Activated naive CD4-positive, alpha-beta T cell treated with anti-CD3 and anti-CD28 coated beads for 36 hours (primary cell): ENCODE measurements around the gene OTOP2. TPM values are rescaled to one million over a fixed set of nuclear protein-coding genes. Genes with fewer than 3 reads are reported as not detected.
"Not testable (repeated sequence)": the region's sequence is repeated elsewhere in the genome, so short reads cannot be mapped to it uniquely, and the experiment has no call there.

Source experiments
- CTCF ChIA-PET: fragments of 350-600 bp; sonication (Branson Sonifier 250); formaldehyde crosslinking; loops from one replicate; lab custom pipeline; 2021; ENCODE audit warnings: antibody characterized with exemption; lab: Charles Lee
- DNase-seq: peaks from one replicate; pipeline ENCODE4 v3.0.0-alpha.2; 2020
- H3K27ac Mint-ChIP-seq: one replicate; pipeline ENCODE4 v1.8.0; 2021; ENCODE audit warnings: mild to moderate bottlenecking, mixed read lengths
- H3K27me3 Mint-ChIP-seq: one replicate; pipeline ENCODE4 v1.8.0; 2021; ENCODE audit warnings: low read depth, mixed read lengths
- H3K36me3 Mint-ChIP-seq: one replicate; pipeline ENCODE4 v1.8.0; 2021; ENCODE audit warnings: low read depth, mixed read lengths
- H3K4me1 Mint-ChIP-seq: one replicate; pipeline ENCODE4 v1.8.0; 2021; ENCODE audit warnings: low read depth, mixed read lengths
- H3K4me3 Mint-ChIP-seq: one replicate; pipeline ENCODE4 v1.8.0; 2021; ENCODE audit warnings: mild to moderate bottlenecking, moderate library complexity, mixed read lengths
- H3K9me3 Mint-ChIP-seq: one replicate; pipeline ENCODE4 v1.8.0; 2021; ENCODE audit warnings: mixed read lengths
- intact Hi-C: fragments of 100-400 bp; cut with micrococcal nuclease; formaldehyde crosslinking; loops from one replicate; pipeline ENCODE4 v1.15.1; 2023
- total RNA-seq, 2 experiments: library from RNA; stranded (reverse); gene quantifications; one replicate each; pipeline ENCODE4 v1.2.3, GENCODE V29; 2021

The OTOP2 gene
- total RNA-seq, 2 experiments from 2014 or later = not detected

DNA sequence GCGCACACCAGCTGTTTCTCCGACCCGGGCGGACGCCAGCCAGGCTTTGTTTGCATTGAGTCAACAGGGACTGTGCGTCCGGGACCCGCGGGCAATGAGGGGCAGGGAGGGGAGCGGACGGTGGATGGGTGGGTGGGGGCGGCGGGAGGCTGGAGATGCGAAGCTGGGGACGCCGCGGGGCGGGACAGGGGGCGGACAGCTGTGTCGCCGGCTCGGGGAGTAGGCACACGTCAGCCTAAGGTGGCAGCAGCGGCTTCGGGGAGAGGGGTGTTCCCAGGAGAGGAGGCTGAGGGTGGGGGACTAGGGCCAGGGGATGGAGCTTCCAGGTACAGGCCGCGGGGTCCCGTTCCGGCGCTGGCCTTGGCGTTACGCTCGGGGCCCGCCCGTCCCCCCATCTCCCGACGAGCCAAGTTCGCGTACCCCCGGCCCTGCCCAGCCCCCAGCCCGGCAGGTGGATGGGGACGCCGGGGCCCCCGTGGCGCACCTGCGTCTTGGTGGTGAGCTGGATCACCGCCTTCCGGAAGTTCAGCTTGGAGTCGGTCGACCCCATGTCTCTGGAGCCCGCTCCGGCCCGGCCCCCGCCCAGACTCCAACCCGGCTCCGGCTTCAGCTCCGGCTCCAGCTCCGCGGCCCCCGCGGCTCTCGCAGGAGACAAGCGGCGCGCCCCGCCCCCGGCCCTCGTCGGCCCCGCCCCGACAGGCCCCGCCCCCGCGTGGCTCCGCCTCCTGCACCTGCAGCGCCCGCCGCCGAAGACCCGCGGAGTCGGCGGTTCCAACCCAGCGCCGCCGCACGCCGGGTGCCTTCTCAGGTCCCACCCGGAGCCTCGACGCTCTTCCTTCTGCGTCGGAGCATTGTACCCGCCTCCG, 48.3 kb downstream of the OTOP2 start, which contains the start of gene HID1:
Gene HID1 (minus strand): TSS at position 653 of the 866 bp plus-strand sequence. CDS start 103 bp downstream, at position 550.
- Mint-ChIP-seq H3K27ac (no peak within 1 kb of the TSS), H3K27me3 (peaks cover 6% of the 10 kb centered on the region), H3K36me3 (no peaks in the 10 kb centered on the region), H3K4me3 (peak within 1 kb of the TSS; percentile 72), H3K9me3 (no peaks in the 10 kb centered on the region), H3K4me1 (peaks cover 9% of the 10 kb centered on the region)
- DNase-seq = peak; percentile 70
- CTCF ChIA-PET = interaction anchor here (0.9 to 6.6 kb wide), 4 partner anchors 10 to 229 kb away, joined by 3 to 68 read pairs (median 10); no protein-coding TSS in a partner anchor
- intact Hi-C loops = loop anchor here (1.0 kb wide), 1 partner anchor 10 kb away; no protein-coding TSS in a partner anchor

DNA sequence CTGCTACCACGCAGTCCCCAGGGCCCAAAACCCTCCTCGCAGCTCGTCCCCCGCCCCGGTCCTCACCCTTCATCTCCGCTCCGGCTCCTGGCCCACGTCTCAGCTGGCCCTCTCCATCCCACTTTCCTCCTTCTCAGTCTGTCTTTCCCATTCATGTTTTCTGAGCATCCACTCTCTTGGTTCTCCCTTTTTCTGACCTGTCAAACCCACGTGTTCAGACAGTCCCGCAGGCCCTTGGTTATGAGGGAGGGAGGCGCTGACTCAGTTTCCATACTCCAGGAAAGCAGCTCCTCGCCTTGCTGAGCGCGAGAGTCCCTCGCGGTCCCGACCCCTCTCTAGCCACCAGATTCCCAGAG, 48.9 kb downstream of the OTOP2 start:
- Mint-ChIP-seq H3K9me3 (no peaks in the 10 kb centered on the region), H3K27ac (no peak overlapping the region), H3K4me3 (peak overlapping the region; percentile 72), H3K4me1 (peaks cover 9% of the 10 kb centered on the region), H3K27me3 (peaks cover 6% of the 10 kb centered on the region), H3K36me3 (no peaks in the 10 kb centered on the region)
- CTCF ChIA-PET = interaction anchor here (0.9 to 6.6 kb wide), 4 partner anchors 11 to 229 kb away, joined by 3 to 68 read pairs (median 10); partner anchors contain the start of gene MRPL58
- intact Hi-C loops = loop anchor here (1.0 kb wide), 1 partner anchor 9 kb away; no protein-coding TSS in a partner anchor
- no peak for DNase-seq

DNA sequence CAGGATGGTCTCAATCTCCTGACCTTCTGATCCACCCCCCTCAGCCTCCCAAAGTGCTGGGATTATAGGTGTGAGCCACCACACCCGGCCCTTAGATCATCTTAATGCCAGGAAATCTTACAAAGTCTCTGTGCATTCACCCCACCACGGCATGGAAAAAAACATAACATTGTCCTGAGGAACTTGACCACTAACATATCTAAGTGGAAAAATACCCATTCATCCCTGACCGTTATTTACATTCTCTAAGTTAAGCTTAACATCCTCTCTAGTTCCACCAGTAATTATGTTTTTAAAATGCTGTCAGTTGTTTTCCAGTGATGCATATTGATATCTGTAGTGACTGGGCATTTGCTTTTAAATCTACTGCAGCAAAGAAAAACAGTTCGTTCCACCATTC, 51.9 kb downstream of the OTOP2 start:
- Mint-ChIP-seq H3K4me3 (no peak overlapping the region), H3K27me3 (peaks cover 6% of the 10 kb centered on the region), H3K4me1 (peaks cover 9% of the 10 kb centered on the region), H3K36me3 (no peaks in the 10 kb centered on the region), H3K27ac (no peak overlapping the region), H3K9me3 (no peaks in the 10 kb centered on the region)
- CTCF ChIA-PET = interaction anchor here (1.8 kb wide), 1 partner anchor 14 kb away, joined by 8 read pairs; no protein-coding TSS in a partner anchor
- no peak for DNase-seq
- intact Hi-C loops = no loop called here

DNA sequence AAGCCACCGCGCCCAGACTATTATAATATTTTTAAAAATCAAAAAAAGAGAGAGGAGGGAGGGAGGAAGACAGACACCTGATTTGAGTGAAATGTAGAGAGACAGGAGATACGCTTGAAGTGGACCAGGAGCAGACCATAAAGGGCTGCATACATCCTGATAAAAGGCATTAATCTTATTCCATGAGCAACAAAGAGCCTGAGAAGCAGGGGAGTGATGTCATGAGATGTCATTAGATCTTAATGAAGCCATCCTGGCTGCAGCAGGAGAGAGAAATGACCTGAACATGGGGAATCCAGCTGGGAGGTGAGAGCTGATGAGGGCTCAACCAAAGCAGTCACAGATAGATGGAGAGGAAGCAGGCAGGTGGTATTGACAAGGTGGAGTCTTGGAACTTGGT, 53.7 kb downstream of the OTOP2 start:
- intact Hi-C loops = no loop called here
- CTCF ChIA-PET = no interaction called here

DNA sequence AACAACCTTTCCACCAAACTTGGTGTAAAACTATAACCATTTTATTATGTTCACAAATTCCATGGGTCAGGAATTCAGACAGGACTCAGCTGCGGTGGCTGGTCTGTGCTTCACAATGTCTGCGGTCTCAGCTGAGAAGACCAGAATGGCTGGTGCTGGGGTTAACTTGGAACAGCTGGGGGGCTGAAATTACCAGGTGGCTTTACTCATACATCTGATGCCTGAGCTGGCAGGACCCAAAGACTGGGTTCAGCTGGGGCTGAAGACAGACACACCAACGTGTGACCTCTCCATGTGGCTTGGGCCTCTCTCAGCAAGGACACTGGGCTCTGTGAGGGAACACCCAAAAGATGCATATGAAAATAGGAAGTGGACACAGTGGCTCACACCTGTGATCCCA, 54.2 kb downstream of the OTOP2 start:
- Mint-ChIP-seq H3K27ac (no peak overlapping the region), H3K9me3 (no peaks in the 10 kb centered on the region), H3K4me1 (peaks cover 8% of the 10 kb centered on the region), H3K4me3 (no peak overlapping the region), H3K27me3 (peaks cover under 1% of the 10 kb centered on the region), H3K36me3 (no peaks in the 10 kb centered on the region)
- CTCF ChIA-PET = interaction anchor here (0.7 kb wide), 1 partner anchor 12 kb away, joined by 5 read pairs; no protein-coding TSS in a partner anchor
- no peak for DNase-seq
- intact Hi-C loops = no loop called here

More for the DNA sequence above, 53.7 kb downstream of the OTOP2 start:
- H3K4me1 Mint-ChIP-seq = peaks cover 12% of the 10 kb centered on the region
- H3K27me3 Mint-ChIP-seq = peaks cover 5% of the 10 kb centered on the region
- no peak for DNase-seq
- H3K9me3 Mint-ChIP-seq = no peaks in the 10 kb centered on the region
- H3K27ac Mint-ChIP-seq = no peak overlapping the region
- no peaks in the 10 kb centered on the region for H3K36me3 Mint-ChIP-seq
- H3K4me3 Mint-ChIP-seq = no peak overlapping the region

DNA sequence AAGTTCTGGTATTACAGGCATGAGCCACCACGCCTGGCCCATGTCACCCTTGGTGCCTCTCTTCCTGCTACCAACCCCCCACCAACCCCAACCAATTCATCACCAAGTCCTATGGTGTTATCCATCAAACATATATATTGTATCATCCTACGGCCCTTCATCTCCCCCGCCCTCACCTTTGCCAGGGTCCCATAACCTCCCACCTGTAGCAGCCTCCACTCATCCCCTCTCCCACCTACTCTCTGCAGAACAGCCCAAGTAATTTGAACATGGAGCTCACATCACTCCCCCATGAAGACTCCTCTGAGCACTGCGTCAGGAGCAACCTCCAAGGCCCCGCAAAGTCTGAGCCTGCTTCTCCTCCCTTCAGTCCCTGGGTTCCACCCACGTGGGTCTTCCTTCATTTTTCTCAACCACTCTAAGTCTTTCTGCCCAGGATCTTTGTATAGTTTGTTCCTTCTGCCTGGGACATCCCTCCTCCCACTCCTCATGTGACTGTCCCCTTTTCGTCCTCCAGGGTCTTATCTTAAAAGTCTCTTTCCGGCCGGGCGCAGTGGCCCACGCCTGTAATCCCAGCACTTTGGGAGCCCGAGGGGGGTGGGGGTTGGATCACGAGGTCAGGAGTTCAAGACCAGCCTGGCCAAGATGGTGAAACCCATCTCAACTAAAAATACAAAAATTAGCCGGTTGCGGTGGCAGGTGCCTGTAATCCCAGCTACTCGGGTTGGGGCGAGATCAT, 55.5 kb downstream of the OTOP2 start:
- CTCF ChIA-PET = interaction anchor here (0.7 to 1.2 kb wide), 3 partner anchors 13 to 153 kb away, joined by 3 to 4 read pairs (median 3); no protein-coding TSS in a partner anchor
- DNase-seq = no peak

DNA sequence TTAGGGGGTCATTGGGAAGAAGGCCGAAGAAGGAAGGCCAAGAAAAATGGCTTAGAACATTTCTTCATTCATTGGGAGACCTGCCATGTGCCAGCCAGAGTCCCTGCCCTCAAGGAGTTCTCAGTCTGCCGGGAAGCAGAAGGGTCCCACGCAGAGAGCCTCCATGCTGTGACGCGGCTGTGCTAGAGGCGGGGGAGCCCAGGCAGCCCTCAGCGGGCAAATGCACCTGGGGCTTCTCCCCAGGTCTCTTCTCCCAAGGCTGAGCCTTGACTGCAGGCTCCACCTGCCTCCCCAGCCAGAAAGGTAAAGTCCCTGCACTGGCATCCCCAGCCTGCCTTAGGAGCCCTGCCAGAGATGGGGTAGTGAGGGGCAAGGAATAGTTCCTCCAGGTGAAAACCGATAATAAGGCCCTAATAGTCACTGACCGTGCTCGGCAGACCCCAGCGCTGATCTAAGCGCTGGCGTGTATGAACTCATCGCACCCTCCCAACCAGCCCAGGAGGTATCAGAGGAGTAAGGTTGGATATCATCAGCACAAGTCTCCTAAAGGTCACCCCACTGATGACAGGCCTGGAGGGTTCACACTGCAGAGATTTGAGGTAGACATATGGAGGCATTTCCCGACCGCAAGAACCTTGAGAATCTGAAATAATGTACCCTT, 57.4 kb downstream of the OTOP2 start:
- intact Hi-C loops = loop anchor here (5.0 to 10.0 kb wide), 2 partner anchors 131 to 423 kb away; partner anchors contain the start of gene GRB2
- Mint-ChIP-seq H3K36me3 (no peaks in the 10 kb centered on the region), H3K9me3 (no peaks in the 10 kb centered on the region), H3K27me3 (no peaks in the 10 kb centered on the region), H3K4me3 (peak overlapping the region; percentile 89), H3K4me1 (peaks cover 8% of the 10 kb centered on the region), H3K27ac (peak overlapping the region; percentile 54)
- DNase-seq = no peak
- CTCF ChIA-PET = interaction anchor here (0.6 kb wide), 1 partner anchor 142 kb away, joined by 3 read pairs; no protein-coding TSS in a partner anchor

More for the DNA sequence above, 55.5 kb downstream of the OTOP2 start:
- intact Hi-C loops = loop anchor here (5.0 to 10.0 kb wide), 2 partner anchors 133 to 425 kb away; partner anchors contain the start of gene GRB2
- H3K27me3 Mint-ChIP-seq = no peaks in the 10 kb centered on the region
- H3K9me3 Mint-ChIP-seq = no peaks in the 10 kb centered on the region
- H3K4me1 Mint-ChIP-seq = peaks cover 8% of the 10 kb centered on the region
- H3K36me3 Mint-ChIP-seq = no peaks in the 10 kb centered on the region
- no peak overlapping the region for H3K27ac Mint-ChIP-seq
- no peak overlapping the region for H3K4me3 Mint-ChIP-seq

DNA sequence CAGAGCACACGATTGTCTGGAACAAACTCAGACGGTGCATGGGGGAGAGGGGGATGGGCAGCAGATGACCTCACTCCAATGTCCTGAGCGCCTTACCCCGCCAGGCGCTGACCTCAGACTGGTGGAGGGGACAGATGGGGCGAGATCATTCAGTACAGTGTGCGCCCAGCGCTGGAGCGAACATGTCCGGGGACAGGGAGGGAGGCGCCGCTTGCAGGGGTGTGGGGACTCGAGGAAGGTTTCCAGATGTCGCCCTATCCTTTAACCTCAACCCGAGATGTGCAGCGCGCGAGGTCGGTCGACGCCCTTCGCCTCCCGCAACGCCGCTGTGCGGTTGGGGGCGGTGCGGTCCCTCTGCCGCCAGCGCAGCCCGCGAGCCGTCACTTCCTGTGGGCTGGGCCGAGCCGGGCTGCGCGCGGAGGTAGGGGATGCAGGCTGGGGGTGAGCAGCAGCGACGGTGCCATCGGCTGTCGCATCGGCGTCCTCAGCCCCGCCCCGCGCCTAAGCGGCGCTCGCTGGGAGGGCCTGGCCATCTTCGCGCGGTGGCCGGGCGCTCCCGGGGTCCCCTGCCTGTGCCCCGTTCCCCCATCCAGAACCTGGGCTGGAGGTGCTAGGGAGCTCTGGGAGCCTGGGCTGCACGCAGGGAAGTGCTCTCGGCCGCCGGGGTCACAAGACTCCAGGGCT, 58.0 kb downstream of the OTOP2 start:
- intact Hi-C loops = loop anchor here (1.0 to 10.0 kb wide), 3 partner anchors 10 to 423 kb away; partner anchors contain the start of genes GRB2 and HID1
- Mint-ChIP-seq H3K27me3 (peaks cover 1% of the 10 kb centered on the region), H3K4me1 (peaks cover 10% of the 10 kb centered on the region), H3K4me3 (peak overlapping the region; percentile 89), H3K36me3 (no peaks in the 10 kb centered on the region), H3K9me3 (no peaks in the 10 kb centered on the region), H3K27ac (peak overlapping the region; percentile 54)
- CTCF ChIA-PET = interaction anchor here (1.4 kb wide), 1 partner anchor 30 kb away, joined by 5 read pairs; the partner anchor contains the start of gene MRPL58
- DNase-seq = peak; percentile 86

DNA sequence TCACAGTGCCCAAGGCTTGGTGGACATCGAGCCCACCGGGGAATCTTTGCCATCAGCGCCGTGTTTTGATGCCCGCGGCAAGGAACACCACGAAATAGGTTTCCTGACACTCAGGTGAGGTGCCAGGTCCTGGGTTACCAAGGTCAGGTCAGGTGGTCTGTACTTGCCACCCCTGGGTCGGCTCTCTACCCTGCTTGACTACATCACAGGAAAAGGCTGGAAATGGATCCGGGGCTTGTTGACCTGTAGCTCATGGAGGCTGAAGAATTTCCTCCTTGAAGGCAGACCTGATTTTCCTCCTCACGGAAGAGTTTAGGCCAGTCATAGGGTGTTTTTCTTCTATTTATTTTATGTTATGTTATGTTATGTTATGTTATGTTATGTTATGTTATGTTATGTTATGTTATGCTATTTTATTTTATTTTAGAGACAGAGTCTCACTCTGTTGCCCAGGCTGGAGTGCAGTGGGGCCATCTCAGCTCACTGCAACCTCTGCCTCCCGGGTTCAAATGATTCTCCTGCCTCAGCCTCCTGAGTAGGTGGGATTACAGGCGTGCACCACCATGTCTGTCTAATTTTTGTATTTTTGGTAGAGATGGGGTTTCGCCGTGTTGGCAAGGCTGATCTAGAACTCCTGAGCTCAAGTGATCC, 58.7 kb downstream of the OTOP2 start:
- intact Hi-C loops = loop anchor here (1.0 to 10.0 kb wide), 3 partner anchors 10 to 422 kb away; partner anchors contain the start of genes GRB2 and HID1
- H3K27ac Mint-ChIP-seq = not testable (repeated sequence)
- CTCF ChIA-PET = interaction anchor here (0.7 to 1.9 kb wide), 3 partner anchors 22 to 60 kb away, joined by 3 to 12 read pairs (median 5); partner anchors contain the start of gene MRPL58

More for the DNA sequence above, 58.7 kb downstream of the OTOP2 start:
- Mint-ChIP-seq H3K4me1 (peaks cover 12% of the 10 kb centered on the region), H3K4me3 (peak overlapping the region; percentile 89)
- not testable (repeated sequence) for H3K27me3 Mint-ChIP-seq, DNase-seq, H3K36me3 Mint-ChIP-seq, H3K9me3 Mint-ChIP-seq
